ENCODE results near the gene KDM5B. TPM values are rescaled to one million over a fixed set of nuclear protein-coding genes. Genes with fewer than 3 reads are reported as not detected.

KDM5B gene
- total and polyA plus RNA-seq, 2 of the 8 experiments (the other 6 are each of a cell fraction or from before 2014, with no cell fraction given) = 73.3 to 210 TPM

GRCh38 chr1:202804126-202804525 lies 4.1 kb downstream of the KDM5B start (continued):
- TF ChIP-seq ZNF274 (IDR thresholded peaks at IDR 0.05; ENCODE audit: borderline replicate concordance, extremely low read depth, low read length) = no peak

All from H1 (cell line).